OCI-LY7 (cell line): Measurements from ENCODE around the gene TMEM115. TPM values are rescaled to one million over a fixed set of nuclear protein-coding genes. Genes with fewer than 3 reads are reported as not detected.

Experiments used
- BruUV-seq: library from RNA; stranded (reverse); fragments of 400-500 nt; replicated peaks from 2 replicates; lab custom pipeline; 2021; lab: Mats Ljungman, UMichigan
- CTCF ChIA-PET: fragments of 300-600 bp; sonication (Branson Sonifier 250); formaldehyde crosslinking; loops from one replicate; lab custom pipeline; 2022; ENCODE audit warnings: antibody characterized with exemption; ENCODE audit not compliant: unreplicated experiment; lab: Charles Lee
- POLR2A ChIA-PET: fragments of 300-600 bp; sonication (Branson Sonifier 250); formaldehyde crosslinking; loops from one replicate; lab custom pipeline; 2022; ENCODE audit warnings: antibody characterized with exemption; lab: Charles Lee
- DNase-seq: peaks from one replicate; pipeline ENCODE4 v3.0.0-alpha.2; 2015; ENCODE audit warnings: low spot score
- H2AFZ ChIP-seq: fragments of 200-600 bp; sonication (generic), shearing (Covaris generic); 2 replicates; pipeline ENCODE4 v1.6.1; 2014; ENCODE audit warnings: mild to moderate bottlenecking, antibody characterized with exemption, low read length, moderate library complexity
- H3K27ac ChIP-seq: fragments of 200-600 bp; sonication (generic); 2 replicates; pipeline ENCODE4 v1.5.1; 2014; ENCODE audit warnings: mixed run types, low read depth, mild to moderate bottlenecking, moderate library complexity, low read length, inconsistent platforms; ENCODE audit not compliant: poor library complexity, severe bottlenecking
- H3K36me3 ChIP-seq: fragments of 200-600 bp; sonication (generic); 2 replicates; pipeline ENCODE4 v1.6.1; 2014; ENCODE audit warnings: mild to moderate bottlenecking, antibody characterized with exemption, low read length, moderate library complexity, mixed read lengths; ENCODE audit not compliant: insufficient read depth
- H3K4me1 ChIP-seq: fragments of 200-600 bp; sonication (generic); 2 replicates; pipeline ENCODE4 v1.5.1; 2014; ENCODE audit warnings: mild to moderate bottlenecking, low read length; ENCODE audit not compliant: insufficient read depth, poor library complexity, severe bottlenecking
- H3K4me2 ChIP-seq: fragments of 200-600 bp; sonication (generic); 2 replicates; pipeline ENCODE4 v1.6.1; 2014; ENCODE audit warnings: mild to moderate bottlenecking, low read length
- H3K4me3 ChIP-seq: fragments of 200-600 bp; sonication (generic); 2 replicates; pipeline ENCODE4 v1.5.1; 2014; ENCODE audit warnings: mild to moderate bottlenecking, low read depth, low read length; ENCODE audit not compliant: poor library complexity, severe bottlenecking
- H3K79me2 ChIP-seq: fragments of 200-600 bp; sonication (generic); 2 replicates; pipeline ENCODE4 v1.6.1; 2016; ENCODE audit warnings: low read depth, mild to moderate bottlenecking, low read length, moderate library complexity, mixed read lengths; ENCODE audit not compliant: insufficient read depth
- H3K9me2 ChIP-seq: fragments of 200-600 bp; sonication (generic); 2 replicates; pipeline ENCODE4 v1.6.1; 2016; ENCODE audit warnings: mild to moderate bottlenecking, low read length, mixed read lengths; ENCODE audit not compliant: insufficient read depth
- H3K9me3 ChIP-seq: fragments of 200-600 bp; sonication (generic); 2 replicates; pipeline ENCODE4 v1.6.1; 2014; ENCODE audit warnings: mild to moderate bottlenecking, mixed run types, low read length, mixed read lengths
- H4K20me1 ChIP-seq: fragments of 200-600 bp; sonication (generic); 2 replicates; pipeline ENCODE4 v1.6.1; 2014; ENCODE audit warnings: mild to moderate bottlenecking, antibody characterized with exemption, low read length, moderate library complexity, mixed read lengths; ENCODE audit not compliant: insufficient read depth
- EZH2phosphoT487 ChIP-seq: fragments of 200-600 bp; sonication (generic); IDR thresholded peaks from 2 replicates; pipeline ENCODE4 v1.6.1; 2018; ENCODE audit warnings: low read depth, borderline replicate concordance, mild to moderate bottlenecking, mixed run types, antibody characterized with exemption, low read length, moderate library complexity, mixed read lengths
- intact Hi-C: fragments of 100-400 bp; cut with micrococcal nuclease; formaldehyde crosslinking; loops from one replicate; pipeline ENCODE4 v1.10.0; 2022; ENCODE audit not compliant: unreplicated experiment
- total RNA-seq, 2 experiments: library from RNA; depleted of rRNA in 1 of 2; stranded (reverse); fragments of >200 nt in 1 of 2; shearing (Covaris generic) in 1 of 2; gene quantifications; 2 replicates each; pipeline ENCODE4 v1.2.3, GENCODE V29; 2014 to 2022
- TF ChIP-seq, protein P1 (sequence below): fragments of 200-600 bp; sonication (generic); conservative IDR thresholded peaks from 2 replicates; pipeline ENCODE4 v1.5.1; 2014; ENCODE audit warnings: mild to moderate bottlenecking, antibody characterized with exemption, low read length, moderate library complexity, mixed read lengths

Gene TMEM115
- total RNA-seq, 2 experiments from 2014 or later = 16.2 to 18.9 TPM

DNA sequence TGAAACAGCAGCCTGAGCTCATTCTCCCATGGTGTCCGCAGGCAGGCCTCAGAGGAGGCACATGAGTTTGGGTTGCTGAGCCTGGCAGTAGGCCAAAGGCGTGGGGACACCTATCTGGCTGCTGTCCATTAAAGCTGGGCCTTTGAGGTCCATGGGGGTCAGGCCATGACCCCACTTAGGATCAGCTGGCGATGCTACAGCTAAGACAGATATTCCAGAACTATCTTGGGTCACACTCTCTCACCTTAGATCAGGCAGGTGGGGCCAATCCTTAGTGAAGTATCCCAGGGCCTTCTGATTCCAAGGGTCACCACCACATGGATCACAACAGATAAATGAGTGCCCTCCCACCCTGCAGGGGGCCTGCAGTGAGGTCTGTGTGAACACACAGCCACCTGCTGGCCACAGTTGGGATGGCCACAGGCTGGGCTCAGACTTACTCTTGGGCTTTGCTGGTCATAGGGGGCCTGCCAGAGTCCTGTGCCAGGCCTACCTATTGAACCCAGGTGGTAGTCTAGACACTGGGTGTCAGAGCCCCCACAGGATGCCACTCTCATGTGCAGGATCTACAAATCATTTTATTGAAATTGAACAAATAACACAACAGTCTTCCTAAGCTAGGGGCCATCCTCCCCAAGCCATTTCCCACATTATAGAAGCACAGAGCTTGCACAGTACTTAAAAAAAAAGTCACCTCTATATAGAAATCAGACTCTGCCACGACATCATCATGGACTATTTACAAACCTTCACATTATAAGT lies 34.8 kb downstream of the TMEM115 start:
- intact Hi-C loops = loop anchor here (1.0 to 5.0 kb wide), 3 partner anchors 25 to 97 kb away; partner anchors contain the start of genes HYAL3 and NAA80

DNA sequence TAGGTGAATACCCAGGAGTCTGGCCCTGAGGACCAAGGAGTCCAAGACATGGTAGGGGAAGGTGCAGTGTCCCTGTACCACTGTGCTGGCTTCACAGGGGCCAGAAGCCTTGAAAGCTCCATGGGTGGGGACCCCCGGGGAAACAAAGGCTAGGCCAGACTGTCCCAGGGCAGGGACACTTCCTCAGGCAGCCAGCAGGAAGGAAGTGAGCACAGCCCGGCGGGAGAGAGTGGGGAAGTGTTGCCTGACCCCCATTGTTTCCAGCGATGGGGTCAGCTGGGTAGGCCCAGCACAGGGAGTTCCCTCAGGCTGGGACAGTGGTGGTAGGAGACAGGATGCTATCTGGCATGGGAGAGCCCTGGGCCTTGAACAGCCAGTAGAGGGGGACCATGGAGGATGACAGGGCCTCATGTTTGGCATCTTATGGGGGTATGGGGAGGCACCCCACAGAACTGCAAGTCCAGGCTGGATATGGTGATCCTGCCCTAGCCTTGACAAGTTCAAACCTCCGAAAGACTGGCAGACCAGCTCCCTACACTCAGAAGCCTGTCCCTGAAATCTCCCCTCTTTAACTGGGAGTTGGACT lies 35.6 kb downstream of the TMEM115 start:
- Histone ChIP-seq H3K4me2 (no peak overlapping the region), H2AFZ (no peak overlapping the region), H3K79me2 (peaks cover 12% of the 10 kb centered on the region; the same call in 1 of the 2 replicates), H3K4me1 (peaks cover 34% of the 10 kb centered on the region), H3K9me2 (no peaks in the 10 kb centered on the region), H3K27ac (no peak overlapping the region), H4K20me1 (no peaks in the 10 kb centered on the region), H3K9me3 (no peaks in the 10 kb centered on the region), H3K36me3 (peaks cover 20% of the 10 kb centered on the region; the same call in 1 of the 2 replicates), H3K4me3 (no peak overlapping the region)
- intact Hi-C loops = loop anchor here (1.0 to 5.0 kb wide), 3 partner anchors 24 to 96 kb away; partner anchors contain the start of genes HYAL3 and NAA80
- TF ChIP-seq, protein P1, sequence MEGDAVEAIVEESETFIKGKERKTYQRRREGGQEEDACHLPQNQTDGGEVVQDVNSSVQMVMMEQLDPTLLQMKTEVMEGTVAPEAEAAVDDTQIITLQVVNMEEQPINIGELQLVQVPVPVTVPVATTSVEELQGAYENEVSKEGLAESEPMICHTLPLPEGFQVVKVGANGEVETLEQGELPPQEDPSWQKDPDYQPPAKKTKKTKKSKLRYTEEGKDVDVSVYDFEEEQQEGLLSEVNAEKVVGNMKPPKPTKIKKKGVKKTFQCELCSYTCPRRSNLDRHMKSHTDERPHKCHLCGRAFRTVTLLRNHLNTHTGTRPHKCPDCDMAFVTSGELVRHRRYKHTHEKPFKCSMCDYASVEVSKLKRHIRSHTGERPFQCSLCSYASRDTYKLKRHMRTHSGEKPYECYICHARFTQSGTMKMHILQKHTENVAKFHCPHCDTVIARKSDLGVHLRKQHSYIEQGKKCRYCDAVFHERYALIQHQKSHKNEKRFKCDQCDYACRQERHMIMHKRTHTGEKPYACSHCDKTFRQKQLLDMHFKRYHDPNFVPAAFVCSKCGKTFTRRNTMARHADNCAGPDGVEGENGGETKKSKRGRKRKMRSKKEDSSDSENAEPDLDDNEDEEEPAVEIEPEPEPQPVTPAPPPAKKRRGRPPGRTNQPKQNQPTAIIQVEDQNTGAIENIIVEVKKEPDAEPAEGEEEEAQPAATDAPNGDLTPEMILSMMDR = no peak
- TF ChIP-seq EZH2phosphoT487 = no peak
- BruUV-seq = no TSS peak
- POLR2A ChIA-PET = interaction anchor here (1.2 kb wide), 1 partner anchor 27 kb away, joined by 3 read pairs; the partner anchor contains the start of gene NPRL2
- no peak for DNase-seq
- CTCF ChIA-PET = interaction anchor here (1.9 kb wide), 1 partner anchor 31 kb away, joined by 5 read pairs; the partner anchor contains the start of gene IFRD2

More for the DNA sequence above, 34.8 kb downstream of the TMEM115 start:
- TF ChIP-seq, protein P1 = peak; percentile 83
- TF ChIP-seq EZH2phosphoT487 = no peak
- BruUV-seq = no TSS peak
- Histone ChIP-seq H3K36me3 (peaks cover 22% of the 10 kb centered on the region), H3K4me3 (no peak overlapping the region), H3K9me3 (no peaks in the 10 kb centered on the region), H3K4me1 (peaks cover 29% of the 10 kb centered on the region), H4K20me1 (no peaks in the 10 kb centered on the region), H3K9me2 (no peaks in the 10 kb centered on the region), H3K4me2 (no peak overlapping the region), H3K79me2 (peaks cover 12% of the 10 kb centered on the region; the same call in 1 of the 2 replicates), H2AFZ (no peak overlapping the region), H3K27ac (no peak overlapping the region)
- POLR2A ChIA-PET = interaction anchor here (1.2 kb wide), 1 partner anchor 26 kb away, joined by 3 read pairs; the partner anchor contains the start of gene NPRL2
- DNase-seq = peak; percentile 70
- CTCF ChIA-PET = interaction anchor here (1.9 kb wide), 1 partner anchor 32 kb away, joined by 5 read pairs; the partner anchor contains the start of gene IFRD2
